Stimulated activated CD4-positive, alpha-beta T cell treated with anti-CD3 and anti-CD28 coated beads, TNF-alpha, amount 100 ng/mL, for 4 hours (primary cell): Measurements from ENCODE around the gene TAS2R40.
"Not testable (repeated sequence)": the region's sequence is repeated elsewhere in the genome, so short reads cannot be mapped to it uniquely, and the experiment has no call there.

Experiments used
- DNase-seq, 3 experiments: peaks; one replicate each; pipeline ENCODE4 v3.0.0-alpha.2; 2020; ENCODE audit warnings: low read depth in 3 of 3

TAS2R40 gene

DNA sequence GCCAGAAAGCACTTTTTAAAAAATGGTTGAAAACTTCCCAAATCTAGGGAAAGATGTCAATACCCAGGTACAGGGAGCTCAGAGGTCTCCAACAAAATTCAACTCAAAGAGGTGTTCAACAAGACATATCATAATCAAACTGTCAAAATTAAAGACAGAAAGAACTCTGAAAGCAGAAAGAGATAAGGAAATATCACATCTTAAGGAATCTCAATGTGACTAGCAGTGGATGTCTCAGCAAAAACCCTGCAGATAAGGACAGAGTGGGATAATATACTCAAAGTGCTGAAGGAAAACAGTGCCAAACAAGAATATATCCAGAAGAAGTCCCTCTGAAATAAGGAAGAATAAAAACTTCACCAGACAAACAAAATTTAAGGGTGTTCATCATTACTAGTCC, 28.4 kb downstream of the TAS2R40 start:
- no peak for DNase-seq

DNA sequence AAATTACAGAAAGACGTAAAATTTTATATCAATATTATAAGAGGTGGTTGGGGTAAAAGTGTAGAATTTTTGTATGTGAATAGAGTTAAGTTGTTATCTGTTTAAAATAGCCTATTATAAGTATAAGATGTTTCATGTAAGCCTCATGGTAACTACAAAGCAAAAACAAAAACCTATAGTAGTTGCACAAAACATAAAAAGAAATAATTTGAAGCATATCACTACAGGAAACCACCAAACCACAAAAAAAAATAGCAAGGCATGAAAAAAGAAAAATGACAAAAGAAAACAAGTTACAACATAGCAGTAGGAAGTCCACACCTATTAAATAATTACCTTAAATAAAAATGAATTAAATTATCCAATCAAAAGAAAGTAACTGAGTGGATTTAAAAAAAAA, 29.0 kb downstream of the TAS2R40 start:
- DNase-seq: no peak

- DNase-seq: no peak
Measured at GRCh38 chr7:143252006-143252405, 30.2 kb downstream of the TAS2R40 start.

- no peak for DNase-seq
Measured at GRCh38 chr7:143255564-143255963, 33.7 kb downstream of the TAS2R40 start.

DNA sequence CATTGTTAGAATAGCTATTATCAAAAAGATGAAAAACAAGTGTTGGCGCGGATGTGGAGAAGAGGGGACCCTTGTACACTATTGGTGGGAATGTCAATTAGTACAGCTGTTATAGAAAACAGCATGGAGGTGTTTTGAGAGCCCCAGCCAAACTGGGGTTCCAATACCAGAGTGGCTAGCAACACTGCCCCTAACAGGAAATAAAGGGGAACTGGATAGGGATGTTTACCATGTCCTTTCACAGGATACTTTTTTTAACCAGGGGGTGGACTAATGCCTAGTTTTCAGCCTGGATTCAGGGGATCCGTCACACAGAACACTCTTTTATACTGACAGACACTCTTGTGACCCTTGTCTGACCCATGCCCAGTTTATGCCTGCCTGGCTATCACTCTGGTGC, 34.5 kb downstream of the TAS2R40 start:
- DNase-seq: no peak

- no peak for DNase-seq
Measured at GRCh38 chr7:143256932-143257331, 35.1 kb downstream of the TAS2R40 start.

DNA sequence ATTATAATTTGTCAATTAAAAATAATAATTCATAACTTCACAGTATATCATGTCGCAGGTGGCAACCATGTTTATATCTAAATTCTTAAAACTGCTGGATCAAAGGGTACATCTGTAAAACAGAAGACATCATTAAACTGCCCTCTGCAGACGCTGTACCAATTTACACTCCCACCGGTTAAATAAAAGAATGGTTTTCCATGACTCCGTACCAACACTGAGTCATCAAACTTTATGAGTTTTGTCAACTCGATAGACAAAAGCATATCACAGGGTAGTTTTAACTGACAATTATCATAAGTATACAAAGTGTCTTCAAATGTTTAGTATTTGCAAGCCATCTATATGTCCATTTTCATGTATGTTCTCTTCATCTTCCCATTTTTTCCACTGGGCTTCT, 35.7 kb downstream of the TAS2R40 start:
- DNase-seq: no peak

DNA sequence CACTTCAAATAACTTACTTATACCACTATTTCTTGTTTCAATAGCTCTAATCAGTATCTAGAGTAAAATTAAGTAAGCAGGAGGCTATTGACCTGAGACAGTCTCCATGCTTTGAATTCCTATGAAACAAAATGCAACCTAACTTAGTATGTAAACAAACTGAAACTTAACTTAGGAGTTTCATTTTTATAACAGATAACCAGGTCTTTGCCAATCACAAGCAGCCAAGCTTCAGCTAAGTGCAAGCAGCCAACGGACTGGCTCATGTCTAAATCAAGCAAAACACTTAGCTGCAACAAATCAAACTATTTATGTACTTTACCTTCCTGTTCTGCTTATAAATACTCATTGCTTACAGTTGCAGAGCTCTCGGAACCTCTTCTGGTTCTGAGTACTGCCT, 37.0 kb downstream of the TAS2R40 start:
- DNase-seq: no peak

- DNase-seq: no peak
Measured at GRCh38 chr7:143259765-143260164, 37.9 kb downstream of the TAS2R40 start.

DNA sequence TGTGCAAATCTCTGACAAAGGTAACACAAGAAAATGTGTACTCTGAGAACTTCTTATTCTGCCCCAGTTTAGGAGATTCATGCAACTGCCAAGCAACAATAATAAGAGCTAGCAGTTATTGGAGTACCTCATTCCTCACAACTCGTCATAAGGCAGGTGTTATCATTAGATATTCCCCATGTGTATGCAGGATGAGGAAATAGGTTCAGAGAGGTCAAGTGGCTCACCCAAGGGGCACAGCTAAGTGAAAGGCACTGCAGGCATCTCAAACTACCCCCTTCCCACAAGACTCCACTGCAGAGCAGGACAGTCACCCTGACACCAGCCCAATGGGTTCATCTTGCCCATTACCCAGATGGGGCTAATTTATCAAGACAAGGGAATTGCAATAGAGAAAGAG, 40.1 kb downstream of the TAS2R40 start:
- no peak for DNase-seq

DNA sequence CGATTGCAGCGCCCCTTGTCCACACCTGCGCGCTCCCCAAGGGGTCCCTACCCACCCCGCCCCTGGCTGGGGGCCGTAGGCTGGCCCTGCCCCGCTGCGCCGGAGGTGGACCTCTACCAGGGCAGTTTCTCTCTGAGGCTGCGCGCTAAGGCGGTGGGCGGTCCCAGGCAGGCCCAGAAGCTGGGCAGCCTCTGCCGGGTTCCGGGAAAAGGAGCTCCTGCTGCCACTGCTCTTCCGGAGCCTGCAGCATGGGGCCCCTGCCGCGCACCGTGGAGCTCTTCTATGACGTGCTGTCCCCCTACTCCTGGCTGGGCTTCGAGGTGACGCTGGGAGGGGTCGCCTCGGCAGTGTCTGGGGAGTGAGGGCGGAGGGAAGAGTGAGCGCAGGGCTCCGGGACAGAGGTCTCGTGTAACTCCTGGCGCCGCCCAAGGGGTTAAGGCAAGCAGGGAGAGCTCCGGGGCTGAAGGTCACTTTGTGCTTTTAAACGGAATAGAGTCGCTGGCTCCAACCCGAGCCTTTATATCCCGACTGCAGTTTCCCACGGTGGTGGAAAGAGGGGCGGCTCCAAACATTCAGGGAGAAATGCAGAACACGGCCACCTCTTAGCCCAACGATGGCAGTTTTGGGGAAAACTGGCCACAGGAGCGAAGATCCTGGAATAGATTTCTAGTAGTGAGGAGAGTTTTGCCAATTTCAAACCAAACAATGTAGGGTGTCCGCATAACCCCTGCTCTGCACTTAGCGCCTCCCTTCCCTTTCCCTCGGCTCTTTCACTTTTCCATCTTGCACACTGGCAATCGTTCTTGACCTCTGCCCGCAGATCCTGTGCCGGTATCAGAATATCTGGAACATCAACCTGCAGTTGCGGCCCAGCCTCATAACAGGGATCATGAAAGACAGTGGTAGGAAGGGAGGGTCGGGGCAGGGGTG, 41.7 kb downstream of the TAS2R40 start, which contains the start of gene GSTK1:
TSS of gene GSTK1 (plus strand) at position 176 of the 930 bp plus-strand sequence. CDS start at position 249, 73 bp downstream.
- peak; percentile 69 to 71 (median 70) for DNase-seq

DNA sequence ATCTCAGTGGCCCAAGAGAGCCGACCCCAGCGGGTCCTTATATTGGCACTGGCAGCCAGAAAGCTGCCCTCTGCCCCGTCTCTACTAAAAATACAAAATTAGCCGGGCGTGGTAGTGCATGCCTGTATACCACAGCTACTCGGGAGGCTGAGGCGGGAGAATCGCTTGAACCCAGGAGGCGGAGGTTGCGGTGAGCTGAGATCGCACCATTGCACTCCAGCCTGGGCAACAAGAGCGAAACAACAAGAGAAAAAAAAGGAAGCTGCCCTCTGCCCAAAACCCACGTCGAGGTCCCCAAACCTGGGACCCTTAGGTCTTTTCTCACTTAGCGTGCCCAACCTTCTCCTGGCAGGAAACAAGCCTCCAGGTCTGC, 42.3 kb downstream of the TAS2R40 start:
- DNase-seq: not testable (repeated sequence)

- DNase-seq: no peak
Measured at GRCh38 chr7:143265017-143265693, 43.3 kb downstream of the TAS2R40 start.

- DNase-seq: no peak
Measured at GRCh38 chr7:143269251-143269650, 47.4 kb downstream of the TAS2R40 start.

DNA sequence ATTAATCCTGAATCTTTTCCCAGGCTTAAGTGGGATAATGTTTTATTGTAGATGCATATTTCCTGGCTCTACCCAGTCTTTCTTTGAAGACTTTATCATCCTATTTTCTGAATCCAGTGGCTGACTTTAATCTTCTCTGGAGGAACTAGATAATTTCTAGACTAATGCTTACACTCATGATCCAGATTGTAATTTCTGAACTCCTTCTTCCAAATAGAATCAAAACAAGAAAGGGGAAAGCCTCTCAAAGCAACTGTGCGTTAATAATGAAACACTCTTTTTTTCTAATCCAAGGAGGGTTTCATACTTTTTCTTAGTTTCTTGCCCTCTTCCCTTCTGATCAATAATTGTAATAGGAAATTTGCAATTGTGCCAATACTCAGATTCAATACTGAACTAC, 49.4 kb downstream of the TAS2R40 start:
- DNase-seq: no peak
